IPS-18a (cell line): ENCODE measurements around the gene EQTN.

Experiments
- H3K27ac ChIP-seq: one replicate; pipeline ENCODE4 v1.5.1; 2013; ENCODE audit warnings: low read length
- H3K27me3 ChIP-seq: one replicate; pipeline ENCODE4 v1.6.1; 2013; ENCODE audit warnings: mild to moderate bottlenecking, low read length; ENCODE audit not compliant: control insufficient read depth, insufficient read depth
- H3K36me3 ChIP-seq: one replicate; pipeline ENCODE4 v1.6.1; 2013; ENCODE audit warnings: low read depth, low read length; ENCODE audit not compliant: control insufficient read depth
- H3K4me1 ChIP-seq: one replicate; pipeline ENCODE4 v1.6.1; 2013; ENCODE audit warnings: low read depth, low read length; ENCODE audit not compliant: control insufficient read depth
- H3K4me3 ChIP-seq: one replicate; pipeline ENCODE4 v1.5.1; 2013; ENCODE audit warnings: low read length
- H3K9ac ChIP-seq: one replicate; pipeline ENCODE4 v1.6.1; 2013; ENCODE audit warnings: mild to moderate bottlenecking, low read length, moderate library complexity
- H3K9me3 ChIP-seq: one replicate; pipeline ENCODE4 v1.6.1; 2013; ENCODE audit warnings: low read depth, low read length; ENCODE audit not compliant: control insufficient read depth

The EQTN gene

DNA sequence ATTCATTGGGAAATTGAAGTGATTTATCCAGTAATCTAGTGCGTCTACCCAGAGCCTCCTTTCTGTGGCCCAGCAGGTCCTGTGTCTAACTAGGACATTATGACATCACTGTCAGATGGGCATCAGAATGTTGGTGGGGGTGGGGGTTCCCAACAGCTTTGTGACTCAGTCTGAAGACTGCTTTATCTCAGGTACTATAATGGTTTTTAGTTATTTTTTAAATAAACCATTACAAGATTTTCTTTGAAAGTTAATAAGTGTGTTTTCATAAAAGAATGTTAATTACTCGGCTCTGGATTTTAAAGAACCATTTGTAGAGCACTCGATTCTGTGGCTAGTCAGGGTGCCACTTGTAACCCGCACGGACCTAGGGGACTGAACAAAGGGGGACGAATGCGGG is at the start of gene EQTN:
Gene EQTN (minus strand): TSS at position 101 of the 400 bp plus-strand sequence. CDS start 95 bp downstream, at position 6.
- Histone ChIP-seq H3K36me3 (no peaks in the 10 kb centered on the region), H3K4me1 (no peaks in the 10 kb centered on the region), H3K4me3 (no peak within 1 kb of the TSS), H3K27me3 (no peaks in the 10 kb centered on the region), H3K9ac (no peak within 1 kb of the TSS), H3K27ac (no peak within 1 kb of the TSS), H3K9me3 (no peaks in the 10 kb centered on the region)

DNA sequence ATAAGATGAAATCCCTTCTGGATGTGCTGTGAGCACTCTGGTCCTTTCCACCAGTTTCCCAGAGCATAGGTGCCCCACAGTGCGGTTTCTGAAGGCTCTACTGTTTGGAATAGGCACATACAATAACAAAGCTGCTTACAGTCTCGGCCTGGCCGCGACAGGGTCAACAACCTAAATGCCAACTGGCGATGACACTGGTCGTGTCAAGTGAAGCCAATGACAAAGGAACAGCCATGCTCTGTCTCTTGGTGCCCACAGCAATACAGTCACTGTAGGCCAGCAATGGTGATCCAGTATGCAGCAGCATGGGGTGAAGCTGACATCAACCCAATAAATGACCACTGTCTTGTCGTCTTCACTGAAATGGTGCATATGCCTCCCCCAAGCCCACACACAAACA is 47.8 kb upstream of the EQTN start:
- no peaks in the 10 kb centered on the region for H3K27me3 ChIP-seq
- no peak overlapping the region for H3K4me3 ChIP-seq
- H3K36me3 ChIP-seq = no peaks in the 10 kb centered on the region
- H3K27ac ChIP-seq = no peak overlapping the region
- H3K9me3 ChIP-seq = no peaks in the 10 kb centered on the region
- H3K4me1 ChIP-seq = peaks cover 17% of the 10 kb centered on the region
- no peak overlapping the region for H3K9ac ChIP-seq

DNA sequence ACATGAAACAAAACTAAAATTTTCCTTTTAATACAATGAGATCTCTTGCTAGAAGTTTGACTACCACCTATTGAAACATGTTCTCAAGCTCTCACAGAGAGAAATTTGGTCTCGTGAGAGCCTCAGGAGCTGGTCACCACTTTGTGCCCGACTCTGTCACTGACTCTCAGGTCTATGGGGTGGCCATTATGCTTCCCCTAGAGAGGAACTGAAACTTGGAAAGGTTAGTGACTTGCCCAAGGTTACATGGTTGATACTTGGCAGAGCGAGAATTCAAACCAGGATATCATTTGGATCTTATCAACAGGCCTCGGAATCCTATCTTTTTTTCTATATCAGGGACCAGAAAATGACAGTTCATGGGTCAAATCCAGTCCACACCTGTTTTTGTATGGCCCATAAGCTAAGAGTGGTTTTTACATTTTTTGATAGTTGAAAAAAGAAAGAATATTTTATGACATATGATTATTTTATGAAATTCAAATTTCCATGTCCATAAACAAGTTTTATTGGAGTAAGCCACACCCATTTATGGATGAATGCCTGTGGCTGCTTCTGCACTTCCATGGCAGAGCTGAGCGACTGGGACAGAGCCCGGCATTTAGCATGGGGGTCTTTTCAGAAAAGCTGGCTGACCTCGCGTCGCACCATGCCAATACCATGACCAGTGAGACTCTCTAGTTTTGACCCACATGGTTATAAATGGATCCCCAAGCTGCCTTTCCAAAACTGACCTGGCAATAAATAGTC is 44.8 kb upstream of the EQTN start:
- no peaks in the 10 kb centered on the region for H3K36me3 ChIP-seq
- H3K27ac ChIP-seq = no peak overlapping the region
- no peaks in the 10 kb centered on the region for H3K27me3 ChIP-seq
- H3K4me1 ChIP-seq = peaks cover 12% of the 10 kb centered on the region
- H3K9me3 ChIP-seq = no peaks in the 10 kb centered on the region
- H3K4me3 ChIP-seq = no peak overlapping the region
- H3K9ac ChIP-seq = no peak overlapping the region

DNA sequence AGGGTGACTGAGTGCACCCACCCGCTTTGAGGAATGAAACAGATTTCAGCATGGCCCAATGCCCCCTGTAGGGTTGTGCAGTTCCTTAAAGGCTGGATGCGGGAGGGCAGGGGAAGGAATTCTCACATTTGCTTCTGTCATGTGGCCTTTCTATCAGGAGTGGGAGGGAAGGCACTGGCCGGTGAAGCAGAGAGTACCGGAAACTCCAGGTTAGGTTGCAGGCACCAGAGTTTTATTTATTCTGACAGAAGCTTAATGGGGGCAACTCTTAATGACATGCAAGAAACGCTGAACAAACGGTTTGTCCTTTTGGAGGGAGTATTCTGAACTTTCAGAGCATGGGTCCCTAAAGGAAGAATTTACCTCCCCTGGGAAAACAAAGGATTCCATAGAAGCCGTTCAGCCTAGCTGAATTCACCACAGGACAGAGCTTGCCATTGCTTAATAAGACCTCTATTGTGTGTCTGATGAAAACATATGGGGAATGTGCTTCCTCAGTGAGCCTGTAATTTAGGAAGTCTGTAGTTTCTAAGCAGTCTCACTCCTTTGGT is 44.1 kb upstream of the EQTN start:
- H3K4me1 ChIP-seq = peaks cover 19% of the 10 kb centered on the region
- no peaks in the 10 kb centered on the region for H3K27me3 ChIP-seq
- no peak overlapping the region for H3K9ac ChIP-seq
- H3K9me3 ChIP-seq = no peaks in the 10 kb centered on the region
- no peaks in the 10 kb centered on the region for H3K36me3 ChIP-seq
- no peak overlapping the region for H3K27ac ChIP-seq
- H3K4me3 ChIP-seq = no peak overlapping the region

DNA sequence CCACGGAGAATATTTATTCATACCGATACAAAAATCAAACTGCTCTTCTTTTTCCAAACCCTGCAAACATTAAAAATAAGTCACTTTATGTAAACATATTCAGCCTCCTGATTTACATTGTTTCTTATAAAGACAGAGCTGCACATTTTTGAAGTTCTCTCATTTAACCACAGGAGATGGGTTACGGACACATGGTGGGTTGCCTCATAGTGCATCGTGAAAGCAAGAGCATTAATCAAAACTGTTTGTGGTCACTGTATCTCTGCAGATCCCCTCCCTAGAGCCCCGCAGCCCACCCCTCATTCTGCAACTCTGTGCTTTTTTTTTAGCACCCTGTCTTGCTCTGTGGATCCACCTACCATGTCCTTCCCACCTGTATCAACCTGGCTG is 43.3 kb upstream of the EQTN start:
- no peaks in the 10 kb centered on the region for H3K36me3 ChIP-seq
- H3K4me3 ChIP-seq = no peak overlapping the region
- H3K27ac ChIP-seq = no peak overlapping the region
- H3K27me3 ChIP-seq = no peaks in the 10 kb centered on the region
- H3K9me3 ChIP-seq = no peaks in the 10 kb centered on the region
- H3K9ac ChIP-seq = no peak overlapping the region
- peaks cover 24% of the 10 kb centered on the region for H3K4me1 ChIP-seq

DNA sequence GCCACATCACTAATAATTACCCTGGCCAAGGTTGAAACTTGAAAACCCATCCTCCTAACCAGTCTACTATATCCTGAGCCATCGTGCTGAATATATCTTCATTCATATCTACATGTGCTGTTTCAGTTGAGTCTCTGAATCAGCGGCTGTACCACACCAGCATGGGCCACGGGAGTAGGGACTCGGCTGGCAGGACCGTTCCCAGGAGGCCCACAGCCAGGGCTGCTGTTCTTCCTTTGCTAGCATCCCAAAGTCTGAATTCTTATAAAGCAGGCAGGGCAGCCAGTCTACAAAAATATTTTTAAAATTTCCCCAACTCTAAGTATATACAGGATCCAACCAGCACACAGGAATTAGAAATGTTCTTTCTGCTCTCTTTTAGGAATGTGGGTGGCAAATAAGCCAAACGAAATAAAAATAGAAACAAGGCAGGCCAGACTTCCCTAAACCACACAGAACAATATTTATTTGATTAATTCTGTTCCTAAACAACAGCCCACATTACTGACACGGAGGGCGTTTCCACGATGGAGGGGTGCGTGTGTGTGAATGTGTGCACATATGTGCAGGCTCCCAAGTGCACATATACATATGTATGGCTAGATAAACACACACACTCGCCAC is 42.8 kb upstream of the EQTN start:
- Histone ChIP-seq H3K36me3 (no peaks in the 10 kb centered on the region), H3K27ac (no peak overlapping the region), H3K9ac (no peak overlapping the region), H3K4me3 (no peak overlapping the region), H3K4me1 (peaks cover 24% of the 10 kb centered on the region), H3K9me3 (no peaks in the 10 kb centered on the region), H3K27me3 (no peaks in the 10 kb centered on the region)

DNA sequence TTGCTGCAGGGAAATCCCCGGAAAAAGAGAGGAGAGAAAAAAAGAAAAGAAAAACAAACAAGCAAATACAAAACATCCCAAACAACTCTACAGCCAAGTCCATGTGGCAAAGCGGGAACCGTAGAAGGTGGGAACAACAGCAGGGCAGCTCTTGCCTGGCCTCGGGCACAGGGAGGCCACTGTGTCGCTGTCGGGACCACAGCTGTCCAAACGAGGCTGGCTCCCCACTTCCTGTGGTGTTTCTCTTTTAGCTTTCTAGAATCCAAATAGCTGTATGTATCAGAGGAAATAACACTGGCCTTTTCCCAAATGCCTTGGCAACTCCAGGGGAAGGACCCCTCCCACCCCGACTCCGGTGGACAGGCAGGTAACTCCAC is 41.6 kb upstream of the EQTN start:
- peaks cover 33% of the 10 kb centered on the region for H3K4me1 ChIP-seq

DNA sequence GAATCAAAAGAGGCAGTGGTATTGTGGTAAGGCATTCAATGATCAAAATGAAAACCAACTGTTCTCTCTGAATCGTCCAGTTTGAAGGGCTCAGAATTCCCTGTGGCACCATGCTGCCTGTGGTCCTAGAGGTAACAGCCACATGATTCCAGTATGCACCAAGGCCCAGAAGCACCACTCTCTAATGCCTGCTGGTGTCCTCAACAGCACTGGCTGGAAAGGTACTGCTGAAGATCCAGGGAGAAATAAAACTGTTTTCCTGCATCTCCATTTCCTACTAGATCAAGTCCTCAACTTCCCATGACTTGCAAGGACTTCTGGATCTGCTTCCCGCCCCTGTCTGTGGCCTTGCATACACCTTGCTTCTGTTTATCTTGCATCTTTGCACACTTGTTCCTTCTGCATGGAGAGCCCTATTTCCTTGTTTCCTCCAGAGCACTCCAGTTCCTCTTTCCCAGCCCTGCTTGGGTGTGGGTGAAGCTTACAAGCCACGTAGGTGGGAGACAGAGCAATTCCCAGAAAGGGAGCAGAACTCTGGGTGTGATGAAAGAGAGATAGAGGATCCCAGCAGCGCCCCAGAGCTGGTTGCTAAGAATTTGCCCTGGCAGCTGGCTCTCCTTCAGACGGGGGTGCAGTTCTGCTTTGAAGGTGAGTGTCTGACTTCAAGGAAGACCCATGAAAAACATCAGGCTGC is 41.0 kb upstream of the EQTN start:
- Histone ChIP-seq H3K27me3 (no peaks in the 10 kb centered on the region), H3K4me3 (no peak overlapping the region), H3K4me1 (peaks cover 35% of the 10 kb centered on the region), H3K27ac (no peak overlapping the region), H3K9ac (no peak overlapping the region), H3K9me3 (no peaks in the 10 kb centered on the region), H3K36me3 (no peaks in the 10 kb centered on the region)

More for the DNA sequence above, 41.6 kb upstream of the EQTN start:
- no peak overlapping the region for H3K4me3 ChIP-seq
- H3K27ac ChIP-seq = no peak overlapping the region
- no peaks in the 10 kb centered on the region for H3K36me3 ChIP-seq
- no peak overlapping the region for H3K9ac ChIP-seq
- no peaks in the 10 kb centered on the region for H3K9me3 ChIP-seq
- H3K27me3 ChIP-seq = no peaks in the 10 kb centered on the region

DNA sequence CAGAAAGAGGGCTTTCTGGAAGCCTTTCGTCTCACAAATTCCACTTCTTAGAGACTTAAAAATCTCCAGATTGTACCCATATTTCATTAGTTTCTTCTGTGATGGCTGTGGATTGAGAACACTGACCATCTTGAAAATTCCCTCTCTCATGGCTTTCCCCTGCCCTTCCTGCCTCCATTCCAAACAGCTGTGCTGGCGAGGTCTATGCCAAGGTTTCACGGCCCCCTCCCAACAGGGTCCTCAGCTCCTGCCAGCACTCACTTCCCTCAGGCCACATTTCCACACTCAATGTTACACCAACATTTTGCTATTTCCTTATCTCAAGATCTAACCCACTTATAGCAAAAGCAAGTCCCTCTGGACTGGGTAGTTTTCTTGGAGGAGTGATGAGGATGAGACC is 40.3 kb upstream of the EQTN start:
- Histone ChIP-seq H3K9me3 (no peaks in the 10 kb centered on the region), H3K27me3 (no peaks in the 10 kb centered on the region), H3K36me3 (no peaks in the 10 kb centered on the region), H3K4me3 (no peak overlapping the region), H3K4me1 (peaks cover 35% of the 10 kb centered on the region), H3K9ac (no peak overlapping the region), H3K27ac (no peak overlapping the region)

DNA sequence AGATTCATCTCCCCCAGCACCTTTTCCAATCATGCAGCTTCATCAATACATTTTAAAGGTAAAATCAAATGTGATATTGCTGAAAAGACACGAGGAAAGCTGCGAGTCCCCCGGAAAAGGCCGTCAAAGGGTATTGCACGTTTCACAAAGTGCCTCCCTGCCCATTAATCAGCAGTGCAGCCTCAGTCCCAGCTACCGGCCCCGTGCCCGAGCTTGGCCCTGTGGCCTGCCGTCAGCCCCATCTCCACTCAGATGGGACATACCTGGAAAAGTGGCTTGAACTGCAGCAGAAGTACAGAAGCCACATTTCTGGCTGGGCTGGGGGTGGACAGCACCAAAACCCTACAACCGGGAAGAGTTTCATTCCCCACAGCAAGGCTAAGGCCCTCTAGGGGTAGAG is 39.9 kb upstream of the EQTN start:
- Histone ChIP-seq H3K4me1 (peaks cover 35% of the 10 kb centered on the region), H3K27ac (no peak overlapping the region), H3K4me3 (no peak overlapping the region), H3K9me3 (no peaks in the 10 kb centered on the region), H3K36me3 (no peaks in the 10 kb centered on the region), H3K27me3 (no peaks in the 10 kb centered on the region), H3K9ac (no peak overlapping the region)

DNA sequence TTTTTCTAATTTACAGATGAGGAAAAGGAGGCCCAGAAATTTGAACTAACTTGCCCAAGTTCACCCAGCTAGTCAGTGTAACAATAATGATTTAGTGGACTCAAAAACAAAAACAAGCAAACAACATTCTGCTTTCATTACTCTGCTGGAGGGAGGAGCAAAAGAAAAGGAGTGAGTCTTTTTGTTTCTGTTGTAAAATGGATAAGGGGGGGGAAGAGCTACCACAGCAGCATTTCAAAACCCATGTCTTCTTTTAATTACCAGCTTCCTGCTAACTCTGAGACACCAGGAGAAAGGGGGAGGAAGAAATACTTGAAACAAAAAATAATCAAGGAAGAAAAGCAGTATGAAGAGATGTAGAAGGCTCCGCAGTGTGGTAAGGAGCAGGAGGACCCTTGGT is 39.2 kb upstream of the EQTN start:
- Histone ChIP-seq H3K27ac (no peak overlapping the region), H3K36me3 (no peaks in the 10 kb centered on the region), H3K9ac (no peak overlapping the region)

More for the DNA sequence above, 39.2 kb upstream of the EQTN start:
- no peaks in the 10 kb centered on the region for H3K27me3 ChIP-seq
- peaks cover 29% of the 10 kb centered on the region for H3K4me1 ChIP-seq
- no peaks in the 10 kb centered on the region for H3K9me3 ChIP-seq
- no peak overlapping the region for H3K4me3 ChIP-seq
